MM.1S (cell line): ENCODE results near the gene SLC23A1.
A peak's percentile ranks its signal among the peaks of the same experiment; 100 is the strongest.

Experiments
- DNase-seq: peaks from one replicate; pipeline ENCODE4 v3.0.0-alpha.2; 2015
- H2AFZ ChIP-seq: fragments of 300-600 bp; sonication (generic); 2 replicates; pipeline ENCODE4 v1.6.0; 2016; ENCODE audit warnings: antibody characterized with exemption, low read length
- H3F3A ChIP-seq: fragments of 300-600 bp; sonication (generic); 2 replicates; pipeline ENCODE4 v1.6.1; 2016; ENCODE audit warnings: mild to moderate bottlenecking, antibody characterized with exemption, low read length, moderate library complexity, mixed read lengths; ENCODE audit not compliant: insufficient read depth
- H3K27ac ChIP-seq: fragments of 300-600 bp; sonication (generic); 2 replicates; pipeline ENCODE4 v1.5.1; 2016; ENCODE audit warnings: mild to moderate bottlenecking, low read length
- H3K27me3 ChIP-seq: fragments of 300-600 bp; sonication (generic); replicated peaks from 2 replicates; pipeline ENCODE4 v1.6.0; 2016; ENCODE audit warnings: low read length; ENCODE audit not compliant: insufficient read depth
- H3K36me3 ChIP-seq: fragments of 300-600 bp; sonication (generic); replicated peaks from 2 replicates; pipeline ENCODE4 v1.6.1; 2016; ENCODE audit warnings: mild to moderate bottlenecking, low read length, mixed read lengths; ENCODE audit not compliant: insufficient read depth
- H3K4me1 ChIP-seq: fragments of 300-600 bp; sonication (generic); 2 replicates; pipeline ENCODE4 v1.6.1; 2016; ENCODE audit warnings: low read length, mixed read lengths
- H3K4me2 ChIP-seq: fragments of 300-600 bp; sonication (generic); 2 replicates; pipeline ENCODE4 v1.6.0; 2016; ENCODE audit warnings: low read depth, low read length
- H3K4me3 ChIP-seq: fragments of 300-600 bp; sonication (generic); 2 replicates; pipeline ENCODE4 v1.5.1; 2016; ENCODE audit warnings: low read length, mixed read lengths
- H3K79me2 ChIP-seq: fragments of 300-600 bp; sonication (generic); 2 replicates; pipeline ENCODE4 v1.6.1; 2016; ENCODE audit warnings: mixed run types, low read length, mixed read lengths
- H3K9ac ChIP-seq: fragments of 300-600 bp; sonication (generic); 2 replicates; pipeline ENCODE4 v1.6.1; 2016; ENCODE audit warnings: low read length, mixed read lengths
- H3K9me2 ChIP-seq: fragments of 300-600 bp; sonication (generic); replicated peaks from 2 replicates; pipeline ENCODE4 v1.6.1; 2016; ENCODE audit warnings: mild to moderate bottlenecking, low read length, mixed read lengths; ENCODE audit not compliant: insufficient read depth
- H3K9me3 ChIP-seq: fragments of 300-600 bp; sonication (generic); replicated peaks from 2 replicates; pipeline ENCODE4 v1.6.1; 2016; ENCODE audit warnings: mild to moderate bottlenecking, low read length, mixed read lengths; ENCODE audit not compliant: insufficient read depth
- H4K20me1 ChIP-seq: fragments of 300-600 bp; sonication (generic); 2 replicates; pipeline ENCODE4 v1.6.1; 2016; ENCODE audit warnings: mild to moderate bottlenecking, low read length, moderate library complexity, mixed read lengths; ENCODE audit not compliant: insufficient read depth
- CTCF ChIP-seq: fragments of 300-600 bp; sonication (generic); IDR thresholded peaks from 2 replicates; pipeline ENCODE4 v1.5.1; 2016; ENCODE audit warnings: antibody characterized with exemption, low read length, mixed read lengths
- EZH2 ChIP-seq: fragments of 300-600 bp; sonication (generic); optimal IDR thresholded peaks from 2 replicates; pipeline ENCODE3; 2017; ENCODE audit warnings: low read depth, mild to moderate bottlenecking, antibody characterized with exemption, low read length, mixed read lengths
- EZH2phosphoT487 ChIP-seq: fragments of 300-600 bp; sonication (generic); IDR thresholded peaks from 2 replicates; pipeline ENCODE4 v1.6.1; 2018; ENCODE audit warnings: antibody characterized with exemption, low read length

SLC23A1 gene

GRCh38 chr5:139416651-139417050, 33.6 kb upstream of the SLC23A1 start:
- no peak for DNase-seq
- no peak overlapping the region for H3K9ac ChIP-seq
- H3K36me3 ChIP-seq: no peaks in the 10 kb centered on the region
- H3K79me2 ChIP-seq: no peaks in the 10 kb centered on the region
- peak overlapping the region; percentile 95 for H3K27ac ChIP-seq
- no peaks in the 10 kb centered on the region for H3K9me2 ChIP-seq
- H3K4me3 ChIP-seq: no peak overlapping the region
- H3K27me3 ChIP-seq: no peaks in the 10 kb centered on the region
- no peak for TF ChIP-seq EZH2phosphoT487
- no peak for TF ChIP-seq CTCF
- TF ChIP-seq EZH2: no peak
- peaks cover 57% of the 10 kb centered on the region for H3K4me1 ChIP-seq
- no peaks in the 10 kb centered on the region for H4K20me1 ChIP-seq
- no peaks in the 10 kb centered on the region for H3K9me3 ChIP-seq
- H3F3A ChIP-seq: peaks cover 34% of the 10 kb centered on the region
- H3K4me2 ChIP-seq: no peak overlapping the region
- 0 out of 2 replicates have a peak overlapping the region, but pooled peaks have one; percentile 2 for H2AFZ ChIP-seq

- H3F3A ChIP-seq: peaks cover 34% of the 10 kb centered on the region
- H3K36me3 ChIP-seq: no peaks in the 10 kb centered on the region
- peak overlapping the region; percentile 95 for H3K27ac ChIP-seq
- no peaks in the 10 kb centered on the region for H3K79me2 ChIP-seq
- H3K4me1 ChIP-seq: peaks cover 57% of the 10 kb centered on the region
- no peak overlapping the region for H3K4me3 ChIP-seq
- H3K4me2 ChIP-seq: peak overlapping the region; percentile 63
- TF ChIP-seq CTCF (no peak), EZH2phosphoT487 (no peak), EZH2 (no peak)
- DNase-seq: no peak
- no peaks in the 10 kb centered on the region for H3K9me2 ChIP-seq
- H3K27me3 ChIP-seq: no peaks in the 10 kb centered on the region
- H3K9me3 ChIP-seq: no peaks in the 10 kb centered on the region
- peak overlapping the region; percentile 83 for H3K9ac ChIP-seq
- no peaks in the 10 kb centered on the region for H4K20me1 ChIP-seq
- peak overlapping the region; percentile 4; the same call in 1 of the 2 replicates for H2AFZ ChIP-seq
Observed at GRCh38 chr5:139415869-139416268, 32.8 kb upstream of the SLC23A1 start.

GRCh38 chr5:139415221-139415861, 32.2 kb upstream of the SLC23A1 start:
- H3K27ac ChIP-seq: peak overlapping the region; percentile 95
- H3K4me1 ChIP-seq: peaks cover 57% of the 10 kb centered on the region
- peak overlapping the region; percentile 83 for H3K9ac ChIP-seq
- TF ChIP-seq EZH2phosphoT487 (no peak), CTCF (no peak), EZH2 (no peak)
- H2AFZ ChIP-seq: peak overlapping the region; percentile 4
- H3K4me2 ChIP-seq: peak overlapping the region; percentile 63
- H3F3A ChIP-seq: peaks cover 34% of the 10 kb centered on the region
- peak; percentile 73 for DNase-seq
- H3K27me3 ChIP-seq: no peaks in the 10 kb centered on the region
- no peaks in the 10 kb centered on the region for H3K36me3 ChIP-seq
- H3K4me3 ChIP-seq: peak overlapping the region; percentile 32
- H3K9me3 ChIP-seq: no peaks in the 10 kb centered on the region
- H4K20me1 ChIP-seq: no peaks in the 10 kb centered on the region
- no peaks in the 10 kb centered on the region for H3K79me2 ChIP-seq
- no peaks in the 10 kb centered on the region for H3K9me2 ChIP-seq
